GM21367 (cell line): ENCODE measurements around the gene ADAMTS4.
A peak's percentile ranks its signal among the peaks of the same experiment; 100 is the strongest.

ENCODE experiments used
- ATAC-seq: cut with Tn5 transposase; IDR thresholded peaks from one replicate; pipeline ENCODE4 v1.9.1; 2021; ENCODE audit not compliant: unreplicated experiment

ADAMTS4 gene

GRCh38 chr1:161222175-161223019 is 23.5 kb upstream of the ADAMTS4 start:
- no peak for ATAC-seq

GRCh38 chr1:161220002-161220401 is 21.1 kb upstream of the ADAMTS4 start:
- no peak for ATAC-seq

GRCh38 chr1:161219078-161219892 is 20.4 kb upstream of the ADAMTS4 start:
- no peak for ATAC-seq

DNA sequence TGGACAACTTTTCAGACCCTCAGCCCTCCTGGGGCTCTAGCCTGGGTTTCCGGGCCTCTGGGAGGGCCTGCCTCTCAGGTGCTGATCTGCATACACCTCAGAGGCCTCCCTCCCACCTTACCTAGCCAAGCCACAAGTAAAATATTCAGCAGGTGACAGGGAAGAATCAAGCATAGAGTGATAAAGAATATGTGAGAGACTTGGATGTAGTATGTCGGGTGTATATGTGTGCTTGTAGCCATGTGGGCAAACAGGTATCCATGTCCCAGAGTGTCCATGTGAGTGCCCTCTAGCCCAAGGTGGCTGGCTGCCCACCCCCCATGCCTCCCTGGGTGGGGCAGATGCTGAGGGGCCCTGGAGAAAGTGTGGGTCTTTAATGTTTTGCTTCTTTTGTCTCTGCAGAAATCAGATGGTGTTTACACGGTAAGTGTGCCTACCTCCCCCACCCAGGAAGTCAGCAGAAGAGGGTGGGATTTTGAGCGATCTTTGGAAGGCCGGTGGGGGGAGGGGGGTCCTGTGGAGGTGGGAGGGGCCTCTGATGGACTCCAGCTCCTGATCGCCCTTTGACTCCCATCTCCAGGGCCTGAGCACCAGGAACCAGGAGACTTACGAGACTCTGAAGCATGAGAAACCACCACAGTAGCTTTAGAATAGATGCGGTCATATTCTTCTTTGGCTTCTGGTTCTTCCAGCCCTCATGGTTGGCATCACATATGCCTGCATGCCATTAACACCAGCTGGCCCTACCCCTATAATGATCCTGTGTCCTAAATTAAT is 19.6 kb upstream of the ADAMTS4 start:
- ATAC-seq: no peak

DNA sequence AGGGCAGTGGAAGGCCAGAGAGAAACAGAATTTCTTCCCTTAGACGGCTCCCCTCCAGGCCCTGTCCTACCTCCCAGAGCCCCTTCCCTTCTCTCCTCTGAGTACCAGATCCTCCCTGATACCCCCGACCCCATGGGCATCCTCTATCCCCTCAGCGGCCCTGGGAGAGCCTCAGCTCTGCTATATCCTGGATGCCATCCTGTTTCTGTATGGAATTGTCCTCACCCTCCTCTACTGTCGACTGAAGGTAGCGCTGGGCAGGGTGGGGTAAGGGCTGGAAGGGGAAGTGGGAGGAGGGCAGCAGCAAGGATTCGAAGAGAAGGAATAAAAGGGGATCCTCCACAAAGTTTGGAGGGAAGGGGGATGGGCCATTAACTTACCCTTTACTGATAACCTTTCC is 19.0 kb upstream of the ADAMTS4 start:
- ATAC-seq: no peak

DNA sequence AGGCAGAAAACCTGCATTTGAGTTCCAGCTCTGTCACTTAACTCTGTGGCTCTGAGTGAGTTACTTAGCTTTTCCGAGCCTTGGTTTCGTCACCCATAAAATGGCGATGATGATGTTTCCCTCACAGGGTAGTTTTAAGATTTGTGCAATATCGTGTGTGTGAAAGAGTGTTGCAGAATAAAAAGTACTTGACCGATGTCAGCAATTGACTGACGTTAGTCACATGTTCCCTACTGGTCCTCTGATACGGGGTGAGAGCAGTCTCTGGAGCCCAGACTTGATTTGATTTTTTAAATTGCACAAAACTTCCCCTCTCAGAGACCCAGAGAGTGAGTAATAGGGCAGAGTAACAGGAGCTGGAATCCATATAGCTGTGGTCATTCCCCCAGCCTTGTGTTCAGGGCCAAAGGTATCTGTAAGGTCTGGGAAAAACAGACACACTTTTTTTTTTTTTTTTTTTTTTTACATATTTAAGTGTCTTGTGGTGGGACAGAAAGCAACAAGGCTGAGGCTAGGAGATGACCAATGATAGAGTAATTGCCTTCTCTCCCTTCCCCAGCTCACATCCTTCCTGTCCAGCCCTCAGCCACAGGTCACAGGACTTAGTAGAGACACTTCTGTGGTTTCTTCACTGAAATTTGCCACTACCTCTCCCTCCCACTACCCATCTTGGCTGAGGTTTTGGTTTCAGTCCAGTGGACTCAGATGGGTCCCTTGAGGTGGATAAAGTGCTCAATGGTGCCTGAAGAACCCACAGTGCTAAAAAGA is 18.3 kb upstream of the ADAMTS4 start:
- peak; percentile 89 for ATAC-seq

DNA sequence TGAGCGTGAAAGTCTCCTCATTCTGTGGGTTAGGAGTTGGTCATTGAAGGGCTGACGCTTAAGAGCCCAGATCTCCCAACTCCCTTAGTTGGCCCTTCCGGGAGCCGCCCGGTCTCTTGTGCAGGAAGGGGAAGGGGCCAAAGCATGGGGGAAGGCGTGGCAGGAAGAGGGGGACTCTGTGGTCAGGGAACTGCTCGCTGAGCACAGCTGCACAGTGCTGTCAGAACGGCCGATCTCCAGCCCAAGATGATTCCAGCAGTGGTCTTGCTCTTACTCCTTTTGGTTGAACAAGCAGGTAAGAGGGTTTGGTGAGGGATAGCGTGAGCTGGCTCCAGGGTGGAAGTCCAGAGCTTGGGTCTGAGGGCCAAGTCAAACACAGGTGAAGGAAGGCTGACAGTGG is 16.2 kb upstream of the ADAMTS4 start, which contains the start of gene FCER1G:
Gene FCER1G, plus strand, starts transcription at position 220 of the 400 bp plus-strand sequence. Its CDS starts 27 bp downstream, at position 247.
- no peak for ATAC-seq

- no peak for ATAC-seq
Measured at GRCh38 chr1:161214369-161214768, 15.5 kb upstream of the ADAMTS4 start.

DNA sequence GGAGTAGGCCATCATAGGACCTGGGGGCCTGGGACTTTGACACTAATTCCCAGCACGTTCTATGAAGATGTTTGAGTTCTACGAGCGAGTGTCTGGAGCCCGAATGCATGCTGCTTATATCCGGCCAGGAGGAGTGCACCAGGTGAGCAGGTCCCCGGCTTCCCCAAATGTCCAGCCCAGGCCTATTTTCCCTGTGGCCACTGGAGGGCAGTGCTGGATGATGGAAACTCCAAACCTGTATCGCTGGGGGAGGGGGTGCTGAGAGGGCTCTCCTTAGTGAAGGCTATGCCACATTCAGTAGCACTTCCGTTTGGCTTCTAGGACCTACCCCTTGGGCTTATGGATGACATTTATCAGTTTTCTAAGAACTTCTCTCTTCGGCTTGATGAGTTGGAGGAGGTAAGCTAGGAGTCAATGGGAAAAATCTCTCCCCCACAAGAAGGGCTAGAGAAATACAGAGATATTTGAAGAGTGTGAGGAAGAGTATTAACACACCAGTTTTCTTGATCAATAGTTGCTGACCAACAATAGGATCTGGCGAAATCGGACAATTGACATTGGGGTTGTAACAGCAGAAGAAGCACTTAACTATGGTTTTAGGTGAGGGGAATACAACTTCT is 11.0 kb upstream of the ADAMTS4 start:
- no peak for ATAC-seq

DNA sequence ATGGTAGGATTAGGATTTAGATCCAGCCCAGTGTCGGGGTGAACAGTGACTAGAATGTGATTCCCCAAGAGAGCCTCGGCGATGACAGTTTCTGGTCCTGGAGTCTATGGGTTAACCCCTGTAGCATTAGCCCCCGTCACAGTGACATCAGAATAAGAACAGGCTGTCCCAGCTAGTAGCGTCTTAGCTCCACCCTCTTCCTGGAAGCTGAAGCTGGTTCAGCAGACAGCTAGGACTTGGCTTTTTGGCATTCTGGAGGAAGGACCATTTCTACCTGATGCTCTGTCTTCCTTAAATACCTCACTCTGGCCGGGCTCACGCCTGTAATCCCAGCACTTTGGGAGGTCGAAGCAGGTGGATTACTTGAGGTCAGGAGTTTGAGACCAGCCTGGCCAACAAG is 8.3 kb upstream of the ADAMTS4 start:
- ATAC-seq: no peak

DNA sequence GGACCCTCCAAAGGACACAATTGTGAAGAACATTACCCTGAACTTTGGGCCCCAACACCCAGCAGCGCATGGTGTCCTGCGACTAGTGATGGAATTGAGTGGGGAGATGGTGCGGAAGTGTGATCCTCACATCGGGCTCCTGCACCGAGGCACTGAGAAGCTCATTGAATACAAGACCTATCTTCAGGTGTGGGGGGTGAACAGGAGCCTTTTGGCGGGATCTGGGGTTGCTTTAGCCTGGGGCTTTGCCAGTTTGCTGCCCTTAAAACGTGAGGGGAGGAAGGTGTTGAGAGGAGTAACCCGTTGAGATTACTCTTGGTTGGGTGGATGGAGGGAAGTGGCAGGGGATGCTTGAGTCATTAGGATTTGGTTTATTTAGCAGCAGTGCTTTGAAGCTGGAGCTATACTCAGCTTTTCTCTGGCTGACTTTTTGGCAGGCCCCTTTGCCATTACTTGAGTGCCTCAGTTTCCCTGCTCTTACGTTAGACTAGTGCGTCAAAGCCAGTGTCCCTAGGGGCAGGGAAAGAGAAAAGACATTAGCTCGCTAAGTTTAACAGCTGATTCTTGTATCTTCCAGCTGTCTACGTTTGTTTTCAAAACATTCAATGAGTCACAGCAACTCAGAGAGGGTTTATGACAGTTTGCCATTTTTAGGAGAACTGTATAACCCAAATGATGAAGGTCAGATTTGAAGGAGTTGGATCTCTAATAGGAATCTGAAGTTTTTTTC is 7.7 kb upstream of the ADAMTS4 start:
- no peak for ATAC-seq

DNA sequence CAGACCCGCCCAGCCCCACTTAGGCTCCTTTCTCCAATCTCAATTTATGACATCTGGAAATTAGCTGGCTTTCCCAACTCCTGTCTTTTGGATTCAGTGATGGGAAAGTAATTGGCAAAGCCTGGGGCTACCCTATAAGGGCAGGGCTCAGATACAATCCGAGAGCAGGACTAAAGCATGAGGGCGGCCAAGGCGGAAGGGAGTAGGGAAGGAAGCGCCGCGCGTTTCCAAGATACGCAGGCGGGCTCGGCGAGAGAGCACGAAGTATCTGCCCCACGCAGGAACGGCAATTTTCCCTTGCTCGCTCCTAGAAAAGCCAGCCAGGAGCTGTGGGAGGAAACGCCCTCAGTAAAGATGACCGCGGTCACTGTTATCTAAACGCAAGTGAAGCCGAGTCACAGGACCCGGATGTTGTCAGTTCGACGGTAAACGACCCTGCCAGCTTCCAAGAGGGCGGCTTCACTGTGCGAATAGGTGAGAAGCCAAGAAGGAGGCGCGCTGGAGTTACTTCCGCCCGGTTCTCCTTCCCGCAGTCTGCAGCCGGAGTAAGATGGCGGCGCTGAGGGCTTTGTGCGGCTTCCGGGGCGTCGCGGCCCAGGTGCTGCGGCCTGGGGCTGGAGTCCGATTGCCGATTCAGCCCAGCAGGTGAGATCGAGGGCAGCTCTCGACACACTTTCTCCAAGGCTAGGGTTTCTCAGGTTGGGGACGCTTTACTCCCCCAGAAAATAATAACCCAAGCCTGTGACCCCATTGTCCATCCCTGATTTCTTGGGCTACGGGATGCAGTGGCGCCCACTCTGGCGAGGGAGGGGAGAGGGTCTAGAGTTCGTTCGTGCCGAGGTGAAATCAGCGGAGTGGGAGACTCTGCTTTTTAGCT is 3.2 kb upstream of the ADAMTS4 start, which contains the start of gene NDUFS2:
Gene NDUFS2, plus strand, starts transcription at position 532 of the 877 bp plus-strand sequence. Its CDS starts 19 bp downstream, at position 551.
- ATAC-seq: peak; percentile 94

GRCh38 chr1:161200992-161201835 is 2.4 kb upstream of the ADAMTS4 start:
- ATAC-seq: no peak

DNA sequence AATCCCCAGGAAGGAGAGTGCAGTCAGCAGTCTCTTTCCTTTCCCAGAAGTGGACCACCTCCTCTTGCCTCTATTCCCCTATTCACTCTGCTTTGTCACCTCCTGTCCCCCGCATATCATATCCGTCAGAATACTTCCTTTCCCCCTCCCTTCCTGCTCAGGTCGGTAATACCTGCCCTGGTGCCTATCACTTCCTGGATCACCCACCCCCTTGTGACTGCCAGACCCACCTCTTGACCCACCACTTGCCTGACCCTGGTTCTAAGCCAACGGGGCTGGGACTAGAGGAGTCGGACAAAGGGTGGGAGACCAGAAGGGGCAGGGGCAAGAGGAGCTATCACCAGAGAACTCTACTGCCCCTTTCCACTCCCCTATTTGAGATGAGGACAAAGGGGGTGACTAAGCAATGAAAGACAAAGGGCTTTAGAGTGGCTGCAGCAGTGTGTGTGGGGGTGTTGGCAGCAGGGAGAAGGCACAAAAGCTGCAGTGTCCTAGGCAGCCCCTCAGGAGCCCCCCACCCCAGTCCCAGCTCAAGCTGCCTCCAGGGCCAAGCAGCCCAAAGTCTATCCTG is 1.7 kb upstream of the ADAMTS4 start:
- ATAC-seq: no peak

- ATAC-seq: no peak
Measured at GRCh38 chr1:161199506-161200139, 769 bp upstream of the ADAMTS4 start.

- ATAC-seq: no peak
Measured at GRCh38 chr1:161198194-161198896, 509 bp downstream of the ADAMTS4 start.
